CD4-positive, alpha-beta T cell treated with Interleukin-12 subunit alpha and Interleukin-12 subunit beta, for 1 hour (primary cell): Measurements from ENCODE around the gene SLC2A5.

Experiments
- DNase-seq: peaks from one replicate; pipeline ENCODE4 v3.0.0-alpha.2; 2020

Gene SLC2A5

DNA sequence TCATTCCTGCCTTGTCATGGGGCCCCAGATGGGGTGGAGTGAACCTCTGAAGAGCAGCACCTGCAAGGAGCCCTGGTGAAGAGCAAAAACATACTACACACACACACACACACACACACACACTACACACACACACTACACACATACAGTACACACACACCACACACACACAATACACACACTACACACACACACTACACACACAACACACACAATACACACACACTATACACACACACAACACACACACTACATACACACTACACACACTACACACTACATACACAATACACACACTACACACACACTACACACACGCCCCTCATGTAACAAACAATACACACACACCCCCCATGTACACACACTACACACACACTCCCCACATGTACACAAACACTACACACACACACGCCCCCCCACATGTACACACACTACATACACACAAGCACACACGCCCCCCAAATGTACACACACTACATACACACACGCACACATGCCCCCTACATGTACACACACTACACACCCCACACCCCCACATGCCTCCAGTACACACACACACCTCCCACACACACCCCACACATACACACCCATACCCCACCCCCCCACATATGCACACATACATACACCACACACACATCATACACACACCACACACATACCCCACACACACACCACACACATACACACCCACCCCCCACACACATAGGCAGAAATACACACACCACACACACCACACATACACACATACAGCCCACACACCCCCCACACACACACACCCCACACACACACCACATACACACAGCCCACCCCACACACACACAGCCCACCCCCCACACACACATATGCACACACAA is 9.3 kb downstream of the SLC2A5 start:
- no peak for DNase-seq

DNA sequence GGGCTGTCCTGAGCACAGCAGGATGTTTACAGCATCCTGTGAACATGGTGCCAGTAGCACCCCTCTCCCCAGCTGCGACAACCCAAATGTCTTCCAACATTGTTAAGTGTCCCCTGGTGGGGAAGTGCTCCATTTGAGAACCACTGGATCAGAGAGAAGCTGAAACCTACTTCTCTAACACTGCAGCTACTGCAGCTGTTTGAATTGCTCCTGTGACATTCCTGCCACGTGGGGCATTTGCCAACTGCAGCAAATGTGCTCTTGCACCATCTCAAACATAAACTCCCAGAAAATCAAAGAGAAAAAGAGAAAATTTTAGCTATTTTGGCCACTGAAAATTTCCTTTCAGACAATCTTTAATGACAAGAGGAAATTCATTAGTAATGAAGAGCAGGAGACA is 11.0 kb downstream of the SLC2A5 start:
- no peak for DNase-seq

DNA sequence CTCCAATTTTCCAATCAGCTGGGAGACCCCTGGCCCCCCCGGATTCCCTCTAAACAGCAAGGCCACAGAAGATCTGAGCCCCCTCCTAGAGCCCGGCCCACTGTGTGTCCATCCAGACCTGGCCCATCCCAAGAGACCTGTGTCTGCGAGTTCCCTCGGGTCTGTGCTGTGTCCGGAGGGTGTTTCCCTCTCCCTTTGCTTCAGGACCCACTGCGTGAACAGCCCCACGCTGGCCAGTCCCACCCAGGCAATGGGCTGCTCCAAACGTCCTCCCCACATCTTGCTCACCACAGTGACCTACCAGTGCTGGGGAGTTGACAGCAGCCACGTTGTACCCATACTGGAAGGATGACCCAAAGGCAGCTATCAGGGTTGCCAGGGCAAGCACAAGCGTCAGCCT is 11.6 kb downstream of the SLC2A5 start:
- DNase-seq: no peak

DNA sequence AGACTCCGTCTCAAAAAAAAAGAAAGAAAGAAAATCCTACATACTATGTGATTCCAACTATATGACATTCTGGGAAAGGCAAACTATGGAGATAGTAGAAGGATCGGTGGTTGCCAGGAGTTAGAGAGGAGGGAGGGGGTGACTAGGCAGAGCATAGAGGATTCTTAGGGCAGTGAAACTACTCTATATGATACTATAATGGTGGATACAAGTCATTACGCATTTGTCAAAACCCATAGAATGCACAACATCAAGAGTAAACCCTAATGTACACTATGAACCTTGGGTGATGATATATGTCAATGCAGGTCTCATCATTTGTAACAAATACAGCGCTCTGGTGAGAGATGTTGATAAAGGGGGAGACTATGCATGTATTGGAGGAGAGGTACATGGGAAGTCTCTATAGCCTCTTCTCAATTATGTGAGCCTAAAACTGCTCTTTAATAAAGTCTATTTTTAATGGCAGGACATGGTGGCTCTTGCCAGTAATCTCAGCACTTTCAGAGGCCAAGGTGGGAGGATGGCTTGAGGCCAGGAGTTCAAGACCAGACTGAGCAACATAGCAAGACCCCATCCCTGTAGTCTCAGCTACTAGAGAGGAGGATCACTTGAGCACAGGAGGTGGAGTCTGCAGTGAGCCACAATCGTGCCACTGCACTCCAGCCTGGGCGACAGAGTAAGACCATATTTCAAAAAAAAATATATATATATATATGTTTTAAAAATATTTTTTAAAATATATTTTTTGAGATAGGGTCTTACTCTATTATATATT is 17.0 kb downstream of the SLC2A5 start:
- DNase-seq: no peak

DNA sequence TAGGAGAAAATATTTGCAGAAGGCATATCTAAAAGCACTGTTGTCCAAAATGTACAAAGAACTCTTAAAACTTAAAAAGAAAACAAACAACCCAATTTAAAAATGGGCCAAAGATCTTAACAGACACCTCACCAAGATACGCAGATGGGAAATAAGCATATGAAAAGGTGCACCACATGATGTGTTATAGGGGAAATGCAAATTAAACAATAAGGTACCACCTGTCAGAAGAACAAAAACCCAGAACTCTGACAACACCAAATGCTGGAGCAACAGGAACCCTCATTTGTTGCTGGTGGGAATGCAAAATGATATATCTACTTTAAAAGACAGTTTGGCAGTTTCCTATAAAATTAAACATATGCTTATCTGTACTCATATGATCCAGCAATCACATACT is 18.1 kb downstream of the SLC2A5 start:
- DNase-seq: no peak

DNA sequence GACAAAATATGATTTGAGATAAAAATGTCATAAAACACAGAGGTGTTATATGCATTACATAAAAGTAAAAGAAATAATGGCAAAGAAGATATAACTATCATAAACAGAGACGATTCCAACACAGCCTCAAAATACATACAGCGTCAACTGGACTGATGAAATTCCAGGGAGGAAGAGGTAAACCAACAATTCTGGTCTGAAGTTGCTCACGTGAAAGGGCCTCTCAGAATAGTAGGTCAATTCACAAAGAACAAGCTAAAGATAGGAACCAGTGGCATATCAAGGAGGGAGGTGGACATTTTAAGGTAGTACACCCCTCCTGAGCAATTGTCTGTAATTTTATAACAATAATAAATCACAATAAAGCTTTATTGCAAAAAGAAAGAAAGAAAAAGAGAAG is 18.6 kb downstream of the SLC2A5 start:
- no peak for DNase-seq

DNA sequence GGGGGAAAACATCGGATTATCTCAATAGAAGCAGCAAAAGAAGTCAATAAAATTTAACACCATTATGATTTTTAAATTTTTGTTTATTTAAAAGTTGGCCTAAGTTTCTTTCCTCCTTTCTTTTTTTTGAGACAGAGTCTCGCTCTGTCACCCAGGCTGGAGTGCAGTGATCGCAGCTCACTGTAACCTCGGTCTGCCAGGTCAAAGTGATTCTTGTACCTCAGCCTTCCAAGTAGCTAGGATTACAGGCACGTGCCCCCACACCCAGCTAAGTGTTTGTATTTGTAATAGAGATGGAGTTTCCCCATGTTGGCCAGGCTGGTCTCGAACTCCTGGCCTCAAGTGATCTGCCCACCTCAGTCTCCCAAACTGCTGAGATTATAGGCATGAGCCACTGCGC is 20.9 kb downstream of the SLC2A5 start:
- no peak for DNase-seq

DNA sequence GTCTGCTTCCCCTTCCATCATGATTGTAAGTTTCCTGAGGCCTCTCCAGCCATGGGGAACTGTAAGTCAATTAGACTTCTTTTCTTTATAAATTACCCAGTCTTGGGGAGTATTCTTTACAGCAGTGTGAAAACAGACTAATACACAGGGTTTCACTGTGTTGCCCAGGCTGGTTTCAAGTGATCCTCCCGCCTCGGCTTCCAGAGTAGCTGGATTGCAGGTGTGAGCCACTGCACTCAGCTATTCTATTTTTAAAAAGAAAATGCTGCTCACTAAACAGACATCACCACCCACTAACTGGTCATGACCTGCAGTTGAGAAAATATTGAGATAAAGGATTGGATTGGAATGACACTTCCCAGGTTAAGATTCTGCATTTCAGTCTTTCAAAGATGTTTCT is 22.4 kb downstream of the SLC2A5 start:
- no peak for DNase-seq

DNA sequence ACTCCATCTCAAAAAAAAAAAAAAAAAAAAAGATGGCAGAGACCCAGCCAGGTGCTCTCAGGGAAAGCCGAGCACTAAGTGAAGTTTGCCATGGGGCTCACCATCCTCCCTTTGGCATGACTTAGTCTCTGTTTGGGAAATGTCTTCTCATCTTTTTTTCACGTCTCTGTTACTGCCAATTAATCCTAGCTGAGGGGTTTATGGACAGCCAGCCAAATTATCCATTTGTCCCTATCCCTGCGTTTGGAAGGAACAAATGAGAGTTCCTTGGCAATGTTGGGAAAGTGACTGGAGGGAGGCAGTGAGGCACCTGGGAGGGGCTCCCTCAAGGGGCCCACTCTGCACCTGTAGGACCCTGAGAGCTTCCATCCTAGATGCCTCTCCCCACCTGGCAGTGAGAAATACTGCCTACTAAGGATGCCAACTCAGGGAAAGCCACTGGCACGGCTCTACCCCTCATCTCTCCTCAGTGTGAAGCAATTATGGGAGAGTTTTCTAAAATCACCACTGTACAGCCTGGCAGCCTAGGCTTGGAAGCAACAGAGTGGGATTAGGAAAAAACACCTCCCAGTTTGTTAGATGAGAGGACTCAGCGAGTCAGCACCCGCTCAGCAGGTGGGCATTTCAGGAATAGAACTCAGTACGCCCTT is 23.4 kb downstream of the SLC2A5 start:
- DNase-seq: no peak

DNA sequence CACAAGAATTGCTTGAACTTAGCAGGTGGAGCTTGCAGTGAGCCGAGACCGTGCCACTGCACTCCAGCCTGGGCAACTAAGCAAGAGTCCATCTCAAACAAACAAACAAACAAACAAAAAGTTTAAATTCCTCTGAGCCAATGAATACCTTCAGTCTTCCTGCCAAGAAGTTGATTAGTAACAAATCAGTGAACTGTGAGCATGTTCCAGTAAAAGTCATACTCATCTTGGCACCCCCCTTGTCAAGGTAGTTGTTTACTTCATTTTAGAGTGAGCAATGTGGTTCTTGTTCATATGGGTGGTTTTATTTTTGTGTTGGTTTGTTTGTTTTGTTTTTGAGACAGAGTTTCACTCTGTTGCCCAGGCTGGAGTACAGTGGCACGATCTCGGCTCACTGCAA is 25.2 kb downstream of the SLC2A5 start:
- DNase-seq: no peak

DNA sequence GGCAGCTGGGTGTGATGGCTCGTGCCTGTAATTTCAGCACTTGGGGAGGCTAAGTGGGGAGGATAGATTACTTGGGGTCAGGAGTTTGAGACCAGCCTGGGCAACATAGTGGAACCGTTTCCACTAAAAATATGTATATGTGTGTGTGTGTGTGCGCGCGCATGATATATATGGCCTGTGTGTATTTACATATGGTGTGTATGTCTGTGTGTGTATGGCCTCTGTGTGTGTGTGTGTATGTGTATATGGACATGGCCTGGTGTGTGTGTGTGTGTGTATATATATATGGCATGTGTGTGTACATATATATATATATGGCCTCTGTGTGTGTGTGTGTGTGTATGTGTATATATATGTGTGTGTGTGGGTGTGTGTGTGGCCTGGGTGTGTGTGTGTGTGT is 27.2 kb downstream of the SLC2A5 start:
- DNase-seq: no peak

DNA sequence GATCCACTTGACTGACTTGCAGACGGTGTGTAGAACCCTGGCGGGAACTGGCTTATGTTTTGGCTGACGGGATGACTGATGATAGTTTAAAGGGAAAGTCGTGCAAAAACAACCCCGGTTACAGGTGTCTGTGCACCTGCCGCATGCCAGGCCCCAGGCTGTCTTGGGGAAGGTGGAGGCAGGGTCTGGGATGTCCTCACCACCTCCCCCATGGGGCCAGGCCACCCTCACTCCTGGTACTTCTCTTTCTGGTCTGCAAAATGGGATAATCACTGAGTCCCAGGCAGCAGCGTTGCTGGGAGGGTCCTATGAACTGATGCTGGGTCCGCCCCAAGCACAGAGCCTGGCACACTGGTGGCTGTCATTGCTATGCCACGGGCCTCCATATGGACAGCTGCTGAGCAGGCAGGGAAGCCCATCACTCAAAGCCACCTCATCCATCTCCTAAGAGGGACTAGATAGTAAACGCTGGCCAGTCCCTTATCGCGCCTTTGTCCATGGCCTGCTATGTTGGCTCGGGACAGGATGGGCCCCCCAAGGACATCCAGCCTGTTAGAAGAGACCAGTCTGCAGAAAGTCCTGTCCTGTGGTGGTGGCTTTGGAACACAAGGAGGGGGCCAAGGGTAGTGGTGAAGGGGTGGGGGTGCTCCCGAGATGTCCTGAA is 28.2 kb downstream of the SLC2A5 start:
- no peak for DNase-seq

DNA sequence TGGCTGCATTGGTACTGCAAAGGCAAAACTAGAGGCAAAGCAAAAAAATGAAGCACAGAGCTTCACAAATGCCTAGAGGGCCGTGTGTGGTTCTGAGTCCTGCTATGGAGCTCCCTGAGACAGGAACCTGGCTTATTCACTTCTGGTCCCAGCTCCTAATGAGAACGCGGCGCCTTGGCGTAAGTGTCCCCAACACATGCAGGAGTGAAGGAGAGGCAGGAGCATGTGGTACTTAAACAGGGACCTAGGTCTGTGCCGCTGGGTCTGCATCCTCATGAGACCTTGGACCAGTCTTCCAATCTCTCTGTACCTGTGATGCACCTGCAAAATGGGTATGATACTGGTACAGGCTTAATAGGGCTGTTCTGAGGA is 28.8 kb downstream of the SLC2A5 start:
- DNase-seq: no peak

DNA sequence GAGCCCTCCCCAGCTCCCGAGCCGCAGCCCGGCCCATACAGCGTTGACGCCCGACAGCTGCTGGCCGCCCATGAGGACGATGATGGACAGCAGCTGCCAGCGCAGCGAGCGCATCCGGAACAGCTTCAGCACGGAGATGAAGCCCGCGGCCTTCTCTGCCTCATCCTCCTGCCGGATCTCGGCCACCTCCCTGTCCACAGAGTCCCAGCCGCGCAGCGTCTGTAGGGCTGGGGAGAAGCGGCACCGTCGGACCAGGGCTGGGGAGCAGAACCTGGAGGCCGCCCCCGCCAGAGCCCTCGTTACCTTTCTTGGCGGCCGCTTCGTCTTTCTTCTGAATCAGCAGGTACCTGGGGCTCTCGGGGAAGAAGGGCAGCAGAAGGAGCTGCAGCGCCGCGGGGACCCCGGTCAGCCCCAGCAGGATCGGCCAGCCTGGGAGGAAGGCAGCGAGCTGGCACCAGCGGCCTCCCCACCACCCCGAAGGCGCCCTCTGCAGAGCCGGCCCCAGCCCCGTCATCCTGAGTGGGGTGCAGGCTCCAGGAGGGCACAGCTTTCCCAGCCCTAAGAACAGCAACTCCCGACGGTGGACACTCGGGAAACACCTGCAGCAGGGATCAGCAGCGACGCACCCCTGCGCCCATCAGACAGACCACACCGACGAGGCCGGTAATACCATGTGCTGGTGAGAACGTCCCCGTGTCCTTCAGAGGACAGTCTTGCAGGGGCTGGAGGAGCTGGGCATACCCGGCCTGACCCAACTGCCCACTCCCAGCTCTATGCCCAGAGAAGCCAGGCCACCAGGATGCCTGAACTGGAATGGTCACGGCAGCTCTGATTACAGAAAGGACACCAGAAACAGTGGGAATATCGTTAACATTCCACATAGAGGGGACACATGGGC is 29.4 kb downstream of the SLC2A5 start:
- DNase-seq: no peak

DNA sequence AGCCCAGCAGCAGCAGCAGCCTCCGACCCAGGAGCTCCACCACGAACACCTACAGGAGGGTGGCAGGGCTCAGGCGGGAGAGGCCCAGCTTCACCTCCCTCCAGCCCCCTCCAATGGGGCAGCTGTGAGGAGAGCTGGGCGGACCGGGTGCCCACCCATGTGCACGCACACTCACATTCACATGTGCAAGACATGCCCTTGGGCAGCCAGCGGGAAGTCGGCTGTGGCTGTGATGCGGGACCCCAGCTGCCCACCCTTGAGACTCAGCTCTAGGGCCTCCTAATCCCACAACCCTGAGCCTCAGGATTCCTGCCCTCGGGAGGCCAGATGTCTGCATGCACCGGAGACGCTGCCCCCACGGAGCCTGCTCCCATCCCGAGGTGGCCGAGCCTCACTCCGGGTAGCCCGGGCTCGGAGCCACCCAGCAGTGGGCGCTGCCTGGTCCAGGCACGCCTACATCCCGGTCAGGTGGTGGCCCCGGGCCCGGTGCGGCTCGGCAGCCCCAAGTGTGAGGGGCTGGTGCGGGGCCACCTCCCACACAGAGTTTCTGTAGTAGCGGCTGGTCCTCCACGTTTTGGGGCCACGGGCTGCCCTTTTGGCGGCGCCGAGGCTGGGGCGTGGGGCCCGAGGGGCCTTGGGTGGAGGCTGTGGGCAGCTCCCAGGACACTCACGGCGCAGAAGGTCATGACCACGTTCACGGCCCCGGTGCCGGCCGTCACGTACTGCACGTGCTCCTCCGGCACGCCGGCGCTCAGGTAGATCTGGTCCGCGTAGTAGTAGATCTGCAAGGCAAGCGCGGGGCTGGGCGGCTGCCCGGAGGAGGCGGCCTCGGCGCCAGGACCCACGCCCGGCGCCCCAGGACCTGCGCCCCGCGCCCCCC is 30.3 kb downstream of the SLC2A5 start:
- no peak for DNase-seq

DNA sequence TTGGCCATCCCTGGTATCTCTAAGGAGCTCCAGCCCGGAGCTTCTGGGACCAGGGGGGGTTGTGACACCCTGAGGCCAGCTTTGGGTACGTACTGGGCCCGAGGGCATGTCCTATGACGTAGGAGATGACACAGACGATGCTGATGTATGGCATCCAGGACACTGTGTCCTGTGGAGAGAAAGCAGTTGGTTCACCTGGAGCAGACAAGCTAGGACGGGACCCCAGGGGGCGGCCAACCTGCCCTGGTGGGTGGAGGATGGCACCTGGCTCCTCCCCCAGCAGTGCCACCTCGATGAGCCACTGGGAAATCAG is 31.1 kb downstream of the SLC2A5 start:
- no peak for DNase-seq

DNA sequence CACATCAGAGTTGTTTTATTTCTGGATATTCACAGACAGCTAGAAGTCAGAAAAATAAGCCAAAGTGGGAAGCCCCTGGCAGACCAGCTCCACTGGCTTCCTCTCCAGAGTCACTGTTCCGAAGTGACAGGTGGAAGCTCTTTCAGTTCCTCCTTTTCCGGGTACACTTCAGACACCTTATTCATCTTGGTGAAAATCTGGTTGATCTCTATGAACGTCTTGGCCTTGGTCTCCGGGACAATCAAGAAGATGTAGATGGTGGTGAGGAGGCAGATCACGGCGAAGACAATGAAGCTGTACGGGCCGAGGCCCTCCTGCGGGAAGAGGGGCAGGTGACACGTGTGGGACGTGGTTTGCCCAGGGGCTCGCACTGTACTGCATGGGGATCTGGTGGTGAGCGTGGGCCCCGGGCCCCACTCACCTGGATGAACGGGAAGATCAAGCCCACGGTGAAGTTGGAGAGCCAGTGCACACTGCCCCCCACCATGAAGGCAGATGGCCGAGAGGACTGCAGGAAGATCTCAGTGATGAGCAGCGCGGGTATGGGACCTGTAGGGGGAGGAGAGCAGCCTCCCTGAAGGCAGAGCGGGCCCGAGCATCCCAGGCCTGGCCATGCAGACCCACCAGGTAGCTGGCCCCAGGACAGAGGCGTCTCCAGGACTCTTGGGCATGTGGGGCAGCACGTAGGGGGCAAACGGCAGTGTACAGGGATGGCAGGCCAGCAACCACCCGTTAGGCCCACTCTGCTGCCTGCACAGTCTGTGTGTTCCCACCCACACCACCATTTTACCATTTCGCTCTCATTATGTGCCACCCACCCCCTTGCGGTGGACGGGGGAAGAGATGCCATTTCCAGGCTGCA is 31.7 kb downstream of the SLC2A5 start:
- DNase-seq: no peak

DNA sequence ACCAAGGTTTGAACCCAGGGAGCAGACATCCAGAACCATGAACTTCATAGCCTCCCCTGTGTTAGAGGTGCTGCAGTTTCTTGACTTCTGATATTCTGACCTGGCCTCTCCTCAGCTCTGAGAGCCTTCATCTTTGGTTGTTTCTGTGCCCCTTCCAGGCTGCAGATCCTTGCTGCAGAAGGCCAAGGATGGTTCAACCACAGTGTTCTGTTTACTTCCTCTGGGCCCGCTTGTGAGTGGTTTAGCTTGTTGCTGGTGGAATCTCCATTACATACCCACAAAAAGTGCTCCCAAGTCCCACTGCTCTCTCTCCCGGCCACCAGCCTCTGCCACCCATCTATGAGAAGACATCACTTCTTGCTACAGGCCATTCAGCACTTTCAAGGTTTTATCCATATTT is 34.2 kb downstream of the SLC2A5 start:
- DNase-seq: no peak

DNA sequence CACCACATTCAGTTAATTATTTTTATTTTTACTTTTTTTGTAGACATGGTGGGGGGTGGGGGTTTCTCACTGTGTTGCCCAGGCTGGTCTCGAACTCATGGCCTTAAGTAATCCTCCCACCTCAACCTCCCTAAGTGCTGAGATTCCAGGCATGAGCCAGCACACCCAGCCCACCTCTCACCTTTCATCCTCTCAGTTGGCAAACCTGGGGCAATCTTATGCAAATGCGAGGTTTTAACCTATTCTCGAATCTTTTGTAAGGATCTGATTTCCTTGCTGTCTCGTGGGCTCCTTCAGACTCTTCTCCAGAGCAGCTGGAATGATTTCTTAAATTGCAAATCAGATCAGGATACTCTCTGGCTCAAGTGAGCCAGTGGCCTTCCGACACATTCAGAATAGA is 36.1 kb downstream of the SLC2A5 start:
- no peak for DNase-seq

DNA sequence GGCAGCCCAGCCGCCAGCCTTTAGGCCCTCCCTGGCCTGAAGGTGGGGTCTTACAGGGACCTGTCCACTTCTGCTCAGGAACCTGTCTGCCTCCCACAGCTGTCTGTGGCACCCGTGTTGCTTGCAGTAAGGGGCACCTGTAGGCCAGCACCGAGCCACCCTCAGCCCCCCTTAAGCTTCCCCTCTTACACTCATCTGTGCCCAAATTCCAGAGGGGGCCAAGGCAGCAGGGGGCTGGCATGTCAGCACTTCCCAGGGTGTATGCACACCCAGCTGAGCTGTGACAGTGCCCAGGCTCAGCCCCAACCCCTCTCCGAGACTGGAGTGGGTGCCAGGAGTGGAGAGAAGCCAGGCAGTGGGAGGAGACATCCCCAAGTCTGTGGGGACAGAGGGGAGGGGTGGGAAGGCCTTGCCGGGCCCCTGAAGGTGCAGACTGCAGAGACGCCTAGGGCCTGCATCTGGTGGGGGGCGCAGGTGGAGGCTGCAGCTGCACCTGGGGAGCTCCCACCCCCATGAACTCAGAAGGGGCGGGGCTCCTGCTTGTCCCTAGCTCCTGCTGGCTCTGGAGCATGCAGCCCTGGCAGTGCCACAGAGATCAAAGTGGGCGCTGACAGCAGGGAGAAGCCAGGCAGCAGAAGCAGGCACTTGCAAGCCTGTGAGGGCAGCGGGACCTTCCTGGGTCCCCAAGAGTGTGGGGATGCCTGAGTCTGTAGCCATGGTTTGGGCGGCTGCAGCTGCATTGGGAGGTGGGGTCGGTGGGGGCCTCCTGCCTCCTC is 37.8 kb downstream of the SLC2A5 start:
- DNase-seq: no peak
